GM18517 (cell line): ENCODE measurements around the gene RUNX1.

Source experiments
- ATAC-seq: cut with Tn5 transposase; IDR thresholded peaks from one replicate; pipeline ENCODE4 v1.9.1; 2021; ENCODE audit warnings: mild to moderate bottlenecking, moderate library complexity; ENCODE audit not compliant: unreplicated experiment

RUNX1 gene

DNA sequence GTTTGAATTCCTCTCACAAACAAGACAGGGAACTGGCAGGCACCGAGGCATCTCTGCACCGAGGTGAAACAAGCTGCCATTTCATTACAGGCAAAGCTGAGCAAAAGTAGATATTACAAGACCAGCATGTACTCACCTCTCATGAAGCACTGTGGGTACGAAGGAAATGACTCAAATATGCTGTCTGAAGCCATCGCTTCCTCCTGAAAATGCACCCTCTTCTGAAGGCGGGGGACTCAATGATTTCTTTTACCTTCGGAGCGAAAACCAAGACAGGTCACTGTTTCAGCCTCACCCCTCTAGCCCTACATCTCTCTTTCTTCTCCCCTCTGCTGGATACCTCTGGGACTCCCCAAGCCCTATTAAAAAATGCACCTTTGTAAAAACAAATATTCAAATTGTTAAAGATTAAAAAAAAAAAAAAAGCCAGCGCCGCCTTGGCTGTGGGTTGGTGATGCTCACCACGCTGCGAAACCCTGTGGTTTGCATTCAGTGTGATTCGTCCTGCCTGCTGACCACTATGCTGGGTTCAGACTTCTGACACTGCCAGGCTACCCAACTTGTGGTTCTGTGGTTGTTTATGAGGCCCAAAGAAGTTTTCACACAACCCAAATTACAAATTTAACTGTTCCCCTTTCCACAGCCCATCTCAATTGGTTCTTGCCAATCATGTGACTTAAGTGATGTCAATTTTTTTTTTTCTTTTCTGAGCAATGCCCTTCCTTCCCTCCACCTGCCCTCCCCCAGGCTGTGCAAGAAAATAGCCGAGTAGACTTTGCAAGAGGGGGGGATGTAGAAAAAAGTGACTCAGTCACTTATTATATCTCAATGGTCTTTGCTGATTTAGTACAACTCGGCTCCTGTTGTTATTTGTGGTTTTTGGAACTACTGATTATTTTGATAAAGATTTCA lies at the start of gene RUNX1:
Gene RUNX1, minus strand, starts transcription at position 597 of the 912 bp plus-strand sequence.
- ATAC-seq = peak; percentile 62

DNA sequence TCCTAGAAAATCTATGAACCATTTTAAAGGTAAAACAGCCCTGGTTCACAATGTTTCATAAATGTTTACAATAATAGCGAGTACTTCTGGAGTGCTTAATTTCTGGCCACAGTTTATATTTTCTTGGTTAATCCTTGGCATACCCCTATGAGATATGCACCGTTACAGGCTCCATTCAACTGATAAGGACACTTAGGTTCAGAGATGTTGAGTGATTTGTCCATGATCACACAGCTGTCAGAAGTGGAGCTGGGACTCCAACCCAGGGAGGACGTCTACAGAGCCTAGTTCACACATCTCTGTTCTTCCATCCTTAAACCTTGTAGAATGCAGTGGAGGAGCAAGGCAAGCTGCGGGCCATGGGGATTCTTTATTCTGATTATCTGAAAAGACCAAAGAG lies 48.4 kb upstream of the RUNX1 start:
- no peak for ATAC-seq

DNA sequence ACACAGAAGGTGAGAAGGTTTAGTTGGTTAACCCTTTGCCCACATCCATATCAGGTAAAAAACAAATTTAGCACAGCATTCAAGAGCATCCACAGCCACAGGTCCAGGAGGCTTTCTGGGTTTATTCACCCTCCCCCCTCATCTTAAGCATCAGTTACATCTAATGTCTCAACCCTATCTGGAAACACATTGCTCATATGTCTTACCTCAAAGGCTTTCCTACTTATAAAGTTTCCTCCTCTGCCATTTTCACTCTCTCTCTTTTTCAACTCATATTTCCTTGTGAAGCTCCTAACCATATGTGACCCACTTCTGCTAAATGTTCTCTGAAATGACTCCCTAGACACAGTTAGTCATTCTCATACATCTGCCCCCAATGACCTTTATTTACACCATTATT lies 47.9 kb upstream of the RUNX1 start:
- ATAC-seq = no peak

DNA sequence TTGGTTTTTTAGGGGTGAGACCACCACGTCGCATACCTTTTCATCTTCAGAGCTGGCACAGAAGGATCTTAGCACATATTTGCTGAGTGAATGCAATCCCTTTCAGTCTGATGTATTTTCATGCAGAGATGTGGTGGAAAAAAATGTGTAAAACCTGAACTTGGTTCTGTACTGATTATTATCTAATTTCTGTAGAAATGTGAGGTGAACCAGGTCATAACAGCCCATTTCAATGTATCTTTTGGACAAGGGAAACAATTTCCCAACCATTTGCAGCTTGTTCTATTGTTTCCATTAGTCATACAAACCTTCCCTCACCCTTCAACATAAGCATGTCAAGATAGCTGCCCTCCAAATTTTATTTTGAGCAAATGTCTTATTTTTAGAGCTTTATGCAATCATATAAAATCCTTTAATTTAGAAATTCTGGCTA lies 46.8 kb upstream of the RUNX1 start:
- ATAC-seq = no peak

DNA sequence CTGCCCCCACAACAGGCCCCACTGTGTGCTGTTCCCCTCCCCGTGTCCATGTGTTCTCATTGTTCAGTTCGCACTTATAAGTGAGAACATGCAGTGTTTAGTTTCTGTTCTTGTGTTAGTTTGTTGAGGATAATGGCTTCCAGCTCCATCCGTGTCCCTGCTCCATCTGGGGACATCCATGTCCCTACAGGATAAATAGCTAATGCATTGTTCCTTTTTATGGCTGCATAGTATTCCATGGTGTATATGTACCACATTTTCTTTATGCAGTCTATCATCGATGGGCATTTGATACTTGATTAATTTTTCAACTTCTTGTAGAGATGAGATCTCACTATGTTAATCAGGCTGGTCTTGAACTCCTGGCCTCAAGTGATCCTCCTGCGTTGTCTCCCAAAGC lies 44.4 kb upstream of the RUNX1 start:
- no peak for ATAC-seq

DNA sequence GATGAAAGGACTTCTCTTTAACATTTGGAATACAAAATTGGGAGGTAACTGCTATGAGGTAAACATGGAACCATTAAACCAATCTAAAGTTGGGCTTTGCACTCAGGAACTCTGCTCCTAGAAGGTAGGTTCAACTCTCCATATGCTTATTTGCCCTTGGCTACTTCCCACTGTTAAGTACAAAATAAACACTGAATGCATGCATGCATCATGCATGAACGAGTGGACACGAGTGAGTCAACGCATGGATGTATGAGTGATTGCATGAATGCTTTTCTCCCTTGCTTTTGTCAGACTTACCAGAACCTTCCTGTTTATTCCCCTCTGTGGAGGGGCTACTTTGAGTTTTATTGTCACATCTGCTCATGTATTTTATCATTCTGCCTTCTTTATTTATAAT lies 42.4 kb upstream of the RUNX1 start:
- no peak for ATAC-seq

DNA sequence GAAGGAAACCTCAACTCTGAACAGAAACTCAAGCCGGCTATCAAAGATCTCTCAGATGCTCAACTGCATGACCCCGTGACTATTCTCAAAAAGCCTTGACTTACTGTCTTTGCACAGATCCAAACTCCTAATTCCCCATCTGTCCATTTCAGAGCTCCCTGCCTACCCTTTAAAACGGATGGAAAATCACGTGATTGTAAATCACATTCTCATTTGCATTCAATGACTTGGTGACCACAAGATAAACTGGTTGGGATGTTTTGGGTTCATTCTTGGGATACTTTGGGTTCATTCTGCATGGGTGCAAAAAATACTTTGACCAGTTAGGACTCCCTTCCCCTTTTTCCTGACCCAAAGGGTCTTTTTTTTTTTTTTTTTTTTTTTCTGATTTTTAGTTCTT lies 41.3 kb upstream of the RUNX1 start:
- no peak for ATAC-seq

DNA sequence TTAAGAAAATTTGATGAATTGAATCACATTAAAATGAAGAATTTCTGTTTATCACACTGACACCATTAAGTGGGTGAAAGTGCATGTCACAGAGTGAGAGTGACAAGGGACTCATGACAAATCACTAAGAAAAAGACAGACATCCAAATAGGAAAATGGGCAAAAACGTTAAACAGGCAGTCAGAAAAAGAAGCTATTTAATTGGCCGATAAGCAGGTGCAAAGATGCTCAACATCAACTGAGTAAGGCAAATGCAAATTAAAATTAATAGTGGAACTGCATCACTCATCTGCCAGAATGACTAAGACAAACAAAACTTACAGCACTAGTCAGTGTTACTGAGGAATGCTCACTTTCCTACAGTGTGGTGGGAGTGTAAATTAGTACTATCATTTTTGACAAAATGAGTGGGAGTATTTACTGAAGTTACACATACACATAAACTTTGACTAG lies 39.2 kb upstream of the RUNX1 start:
- ATAC-seq = no peak

DNA sequence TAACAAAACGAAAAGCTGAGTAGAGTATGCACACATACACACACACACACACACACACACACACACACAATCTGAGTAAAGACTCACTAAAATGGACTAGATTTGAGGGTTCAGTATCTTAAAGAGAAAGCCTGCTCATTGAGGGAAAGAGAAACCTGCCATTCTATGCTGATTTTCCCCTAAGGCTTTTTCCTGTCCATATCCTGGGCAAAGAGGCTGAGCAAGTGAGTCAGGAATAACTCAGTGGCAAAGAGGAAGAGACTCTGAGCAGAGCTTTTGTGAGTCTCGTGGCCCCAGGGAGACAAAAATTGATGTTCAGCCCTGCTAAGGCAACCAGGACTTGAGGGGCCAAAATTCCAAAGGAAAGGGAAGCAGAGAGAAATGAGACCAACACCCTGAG lies 37.3 kb upstream of the RUNX1 start:
- no peak for ATAC-seq

DNA sequence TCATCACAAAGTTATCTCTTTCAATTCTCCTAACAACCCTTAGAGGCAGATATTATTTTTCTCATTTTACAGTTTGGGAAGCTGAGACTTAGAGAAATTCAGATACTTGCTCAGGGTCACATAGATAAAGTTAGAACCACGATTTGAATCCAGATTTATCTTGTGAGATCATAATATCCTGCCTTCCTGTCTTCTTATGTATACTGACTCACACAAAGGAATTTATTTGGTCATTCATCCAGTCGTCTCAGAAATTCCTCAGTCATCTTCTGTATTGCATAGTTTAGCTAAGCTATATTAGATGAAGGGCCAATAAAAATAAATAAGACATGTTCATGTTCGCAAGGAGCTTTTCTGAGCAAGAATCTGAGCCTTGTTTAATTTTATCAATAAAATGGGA lies 35.8 kb upstream of the RUNX1 start:
- ATAC-seq = no peak

DNA sequence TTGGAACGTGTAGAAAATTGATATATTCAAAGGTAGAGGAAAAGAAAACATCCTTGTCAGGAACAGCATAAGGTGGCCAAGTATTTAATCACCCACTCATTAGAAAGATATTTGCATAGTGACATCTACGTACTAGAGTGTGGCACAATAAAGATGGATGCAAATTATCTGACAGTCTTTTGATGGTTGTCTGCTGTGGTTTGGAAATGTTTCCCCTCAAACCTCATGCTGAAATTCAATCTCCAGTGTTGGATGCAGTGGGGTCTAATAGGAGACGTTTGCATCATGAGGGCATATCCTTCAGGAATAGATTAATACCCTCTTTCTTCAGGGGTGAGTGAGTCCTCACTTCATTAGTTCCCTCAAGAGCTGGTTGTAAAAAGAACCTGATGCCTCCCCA lies 34.1 kb upstream of the RUNX1 start:
- ATAC-seq = no peak

DNA sequence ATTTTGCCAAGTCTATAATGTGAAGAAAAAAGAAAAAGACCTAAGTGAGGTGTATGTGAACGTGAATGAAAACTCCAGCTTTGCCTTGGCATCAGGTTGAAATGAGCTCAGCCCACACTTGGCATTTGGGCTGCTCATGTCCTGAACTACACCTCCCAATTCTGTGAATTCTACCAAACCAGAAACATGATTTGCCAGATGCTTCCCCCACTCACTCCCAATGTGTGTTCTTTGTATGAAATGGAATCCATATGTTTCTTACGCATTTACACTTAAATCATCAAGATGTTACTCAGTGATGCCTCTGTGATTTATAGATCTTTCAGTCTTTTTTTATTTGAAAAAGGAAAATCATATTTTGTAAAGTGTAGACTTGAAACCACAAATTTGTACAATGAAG lies 32.8 kb upstream of the RUNX1 start:
- ATAC-seq = no peak

DNA sequence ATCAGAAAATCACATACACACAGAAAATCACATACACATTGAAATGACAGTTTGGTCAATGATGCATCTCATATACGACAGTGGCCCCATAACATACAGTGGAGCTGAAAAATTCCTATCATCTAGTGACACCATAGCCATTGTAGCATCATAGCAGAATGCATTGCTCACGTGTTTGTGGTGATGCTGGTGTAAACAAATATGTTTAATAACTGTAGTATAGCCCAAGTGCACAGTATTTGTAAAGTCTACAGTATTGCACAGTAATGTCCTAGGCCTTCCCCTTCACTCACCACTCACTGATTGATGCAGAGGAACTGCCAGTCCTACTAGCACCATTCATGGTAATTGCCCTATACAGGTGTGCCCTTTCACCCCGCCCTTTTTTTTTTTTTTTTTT lies 30.1 kb upstream of the RUNX1 start:
- no peak for ATAC-seq

DNA sequence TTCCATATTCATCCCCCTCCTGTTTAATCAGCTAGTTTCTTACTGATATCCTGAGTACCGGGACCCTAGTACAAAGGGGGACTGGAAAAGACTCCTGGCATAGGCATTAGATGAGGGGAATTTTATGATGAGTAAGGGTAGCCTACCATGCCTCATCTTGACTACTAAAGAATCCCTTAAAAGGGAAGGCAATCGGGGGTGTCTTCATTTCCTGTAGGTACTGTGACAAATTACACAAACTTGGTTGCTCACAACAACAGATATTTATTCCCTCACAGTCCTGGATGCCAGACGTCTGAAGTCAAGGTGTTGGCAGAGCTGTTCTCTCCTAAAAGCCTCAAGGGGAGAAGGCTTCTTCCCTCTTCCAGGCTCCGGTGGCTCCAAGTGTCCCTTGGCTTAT lies 28.9 kb upstream of the RUNX1 start:
- no peak for ATAC-seq

DNA sequence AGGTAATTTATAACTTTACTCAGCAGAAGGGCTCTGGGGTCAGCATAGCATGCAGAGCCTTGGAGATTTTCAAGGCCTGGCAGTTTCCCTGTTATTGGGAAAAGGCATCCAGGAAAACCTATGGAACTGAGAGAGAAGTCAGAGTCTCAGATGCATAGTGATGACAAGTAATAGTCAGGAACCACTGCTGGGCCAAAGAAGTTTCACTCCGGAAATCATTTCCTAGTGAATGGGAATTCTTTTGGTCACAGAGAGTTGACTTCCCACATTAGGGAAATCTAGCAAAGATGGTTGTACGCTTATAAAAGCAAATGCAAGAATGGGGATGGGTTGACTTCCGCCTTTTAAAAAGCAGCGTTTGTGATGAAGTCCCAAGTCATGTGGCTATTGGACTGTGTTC lies 28.4 kb upstream of the RUNX1 start:
- ATAC-seq = no peak

DNA sequence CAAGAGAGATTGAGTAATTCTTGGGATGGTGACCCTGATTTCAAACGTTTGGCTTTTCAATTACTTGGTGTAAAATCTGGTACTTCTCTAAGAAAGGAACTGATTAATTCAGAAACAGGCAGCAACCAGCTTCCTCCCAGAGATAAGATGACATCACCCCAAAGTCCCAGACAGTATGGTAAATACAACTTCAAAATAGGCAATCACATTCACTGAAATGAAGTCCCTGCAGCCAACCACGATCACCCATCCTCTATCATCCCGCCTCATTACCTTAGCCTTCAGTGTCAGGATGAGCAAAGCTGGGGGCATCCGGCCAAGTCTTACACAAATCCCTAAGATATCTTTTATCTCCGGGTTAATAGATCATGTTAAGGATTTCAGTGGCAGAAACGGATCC lies 26.4 kb upstream of the RUNX1 start:
- no peak for ATAC-seq

DNA sequence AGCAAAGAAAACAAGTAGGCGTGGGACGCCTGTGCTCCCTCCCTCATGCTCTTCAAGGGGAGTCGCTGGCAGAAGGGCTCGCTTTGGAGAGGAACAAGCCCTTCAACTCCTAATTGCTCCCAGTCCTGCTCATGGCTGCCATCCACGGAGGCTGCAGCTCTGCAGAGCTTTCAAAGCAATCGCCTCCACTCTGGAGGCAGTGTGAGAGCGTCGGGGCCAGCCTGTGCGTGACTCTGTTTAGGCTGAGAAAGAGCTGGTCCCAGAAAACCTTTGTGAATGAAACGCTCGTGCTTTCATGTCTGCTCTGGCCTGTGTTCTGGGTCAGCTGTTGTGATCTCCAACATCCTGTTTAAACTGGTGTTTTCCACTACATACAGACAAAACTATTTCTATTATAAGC lies 23.9 kb upstream of the RUNX1 start:
- no peak for ATAC-seq

DNA sequence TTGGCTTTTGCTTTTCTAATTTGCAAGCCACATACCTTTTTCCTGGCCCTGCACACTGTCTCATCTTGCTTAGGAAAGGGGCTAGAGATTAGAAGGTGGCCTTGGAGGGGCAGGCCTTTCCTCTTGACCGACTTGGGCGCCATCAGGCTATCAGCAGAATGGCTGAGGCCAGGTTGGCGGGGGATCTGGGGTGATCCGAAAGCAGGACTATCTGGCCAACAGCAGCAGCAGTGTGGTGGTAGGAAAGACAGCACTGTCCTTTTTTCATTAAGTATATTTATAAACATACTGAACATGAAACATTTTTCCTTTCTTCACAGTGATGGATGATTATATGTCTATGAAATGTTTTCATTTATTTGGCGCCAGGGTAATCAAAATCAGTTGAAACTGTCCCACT lies 23.5 kb upstream of the RUNX1 start:
- ATAC-seq = no peak

DNA sequence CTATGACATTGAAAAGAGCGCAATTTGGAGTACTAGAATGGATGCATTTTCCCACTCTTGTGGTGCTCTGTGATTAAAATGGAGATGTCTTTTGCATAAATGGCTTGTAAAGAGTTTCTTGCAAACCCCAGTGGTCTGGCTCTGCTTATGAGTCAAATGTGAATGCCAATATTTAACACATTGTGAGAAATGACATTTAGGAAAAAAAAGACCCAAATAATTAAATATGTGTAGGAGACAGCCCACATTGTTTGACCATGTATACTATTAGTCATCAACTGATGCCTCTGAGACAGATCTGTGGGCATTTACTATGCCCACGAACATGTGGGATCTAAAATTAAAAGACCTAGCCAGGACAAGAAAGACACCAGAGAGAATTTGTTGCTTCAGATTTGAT lies 22.2 kb upstream of the RUNX1 start:
- ATAC-seq = no peak

DNA sequence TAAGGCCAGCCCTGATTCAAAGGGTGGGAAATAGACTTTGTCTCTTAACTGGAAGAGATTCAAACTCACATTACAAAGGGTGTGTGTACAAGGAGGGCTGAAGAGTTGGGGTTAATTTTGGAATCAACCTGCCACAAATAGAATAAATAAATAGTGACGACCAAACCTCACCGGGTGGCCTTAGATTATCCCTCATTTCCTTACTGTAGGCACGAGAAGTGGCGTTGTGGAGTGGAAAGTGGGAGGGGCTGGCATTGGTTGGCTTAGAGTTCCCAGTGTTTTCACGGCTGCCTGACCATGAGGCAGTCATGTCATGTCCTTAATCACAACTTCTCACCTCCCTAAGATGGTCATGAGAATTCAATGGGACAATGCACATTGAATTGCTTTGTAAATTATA lies 21.3 kb upstream of the RUNX1 start:
- ATAC-seq = no peak

DNA sequence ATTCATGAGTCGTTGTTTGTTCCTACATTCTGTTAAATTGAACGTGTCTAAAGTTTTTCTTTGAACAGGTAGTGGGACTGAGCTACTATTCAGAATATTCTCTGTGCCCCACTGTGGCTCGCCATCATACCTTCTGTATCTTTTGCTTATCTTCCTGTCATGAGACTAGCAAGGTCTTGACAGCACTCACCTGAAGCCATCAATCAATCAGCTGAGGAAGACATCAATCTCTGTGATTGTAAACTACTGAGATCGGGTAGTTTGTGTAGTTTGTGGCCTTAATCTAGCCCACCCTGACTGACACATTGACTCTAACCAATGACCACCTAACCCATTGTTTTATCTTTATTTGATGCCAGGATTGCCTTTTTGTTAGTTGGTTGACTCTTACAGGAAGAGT lies 17.7 kb upstream of the RUNX1 start:
- no peak for ATAC-seq

DNA sequence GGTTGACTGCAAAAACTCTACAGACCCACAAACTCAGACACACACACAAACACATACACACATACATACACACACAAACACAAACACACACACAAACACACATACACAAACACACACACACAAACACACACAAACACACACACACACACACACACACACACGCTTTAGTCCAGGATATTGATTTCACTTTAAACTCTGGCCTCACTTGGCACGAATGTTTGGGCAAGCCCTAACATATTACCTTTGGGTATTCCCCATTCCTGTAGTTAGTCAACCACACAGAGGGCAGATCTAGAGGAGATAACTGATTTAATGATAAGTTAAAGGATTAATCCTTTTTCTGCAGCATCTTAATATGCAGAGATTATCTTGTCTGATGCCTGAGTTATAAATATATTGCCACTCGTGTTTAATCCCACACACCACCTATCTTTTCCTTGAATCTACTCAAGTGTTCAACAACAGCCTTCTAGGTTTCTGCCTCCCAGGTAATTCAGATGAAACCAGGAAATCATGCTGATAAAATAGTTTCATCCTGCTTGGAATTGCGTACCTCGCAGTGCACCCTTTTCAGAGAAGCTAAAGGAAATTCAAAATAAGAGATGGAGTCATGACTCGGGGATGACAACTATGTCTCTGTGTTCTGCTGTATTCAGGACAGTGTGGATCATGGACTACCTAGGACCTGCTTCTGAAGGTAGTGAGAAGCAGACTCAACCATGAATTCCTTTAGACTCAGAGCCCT lies 14.5 kb upstream of the RUNX1 start:
- no peak for ATAC-seq
